ENCODE measurements around the gene S1PR3.

GRCh38 chr9:88968799-88969198 lies 22.5 kb upstream of the S1PR3 start:
- TF ChIP-seq, protein P1, sequence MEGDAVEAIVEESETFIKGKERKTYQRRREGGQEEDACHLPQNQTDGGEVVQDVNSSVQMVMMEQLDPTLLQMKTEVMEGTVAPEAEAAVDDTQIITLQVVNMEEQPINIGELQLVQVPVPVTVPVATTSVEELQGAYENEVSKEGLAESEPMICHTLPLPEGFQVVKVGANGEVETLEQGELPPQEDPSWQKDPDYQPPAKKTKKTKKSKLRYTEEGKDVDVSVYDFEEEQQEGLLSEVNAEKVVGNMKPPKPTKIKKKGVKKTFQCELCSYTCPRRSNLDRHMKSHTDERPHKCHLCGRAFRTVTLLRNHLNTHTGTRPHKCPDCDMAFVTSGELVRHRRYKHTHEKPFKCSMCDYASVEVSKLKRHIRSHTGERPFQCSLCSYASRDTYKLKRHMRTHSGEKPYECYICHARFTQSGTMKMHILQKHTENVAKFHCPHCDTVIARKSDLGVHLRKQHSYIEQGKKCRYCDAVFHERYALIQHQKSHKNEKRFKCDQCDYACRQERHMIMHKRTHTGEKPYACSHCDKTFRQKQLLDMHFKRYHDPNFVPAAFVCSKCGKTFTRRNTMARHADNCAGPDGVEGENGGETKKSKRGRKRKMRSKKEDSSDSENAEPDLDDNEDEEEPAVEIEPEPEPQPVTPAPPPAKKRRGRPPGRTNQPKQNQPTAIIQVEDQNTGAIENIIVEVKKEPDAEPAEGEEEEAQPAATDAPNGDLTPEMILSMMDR (conservative IDR thresholded peaks at IDR 0.05 in 1 of 2, IDR thresholded peaks at IDR 0.05 in 1 of 2; ENCODE audit: extremely low read depth in 1 of 2, insufficient read depth in 1 of 2, low read depth in 1 of 2, low read length in 2 of 2): no peak
- TF ChIP-seq EZH2 (IDR thresholded peaks at IDR 0.05; ENCODE audit: borderline replicate concordance, low read length): no peak
